ENCODE measurements around the gene PCGF3.

GRCh38 chr4:718460-718859 is 12.8 kb downstream of the PCGF3 start:
- TF ChIP-seq EZH2 (IDR thresholded peaks at IDR 0.05; ENCODE audit: borderline replicate concordance, low read depth, low read length, poor library complexity, severe bottlenecking) = no peak
- TF ChIP-seq CTCF (conservative IDR thresholded peaks at IDR 0.05; ENCODE audit: low read depth, low read length) = no peak

Measured in A673 (cell line).